ENCODE data around the gene C19orf38. TPM values are rescaled to one million over a fixed set of nuclear protein-coding genes. Genes with fewer than 3 reads are reported as not detected.

Gene C19orf38
- total RNA-seq, 2 experiments from 2014 or later: 5.2 to 7.5 TPM

DNA sequence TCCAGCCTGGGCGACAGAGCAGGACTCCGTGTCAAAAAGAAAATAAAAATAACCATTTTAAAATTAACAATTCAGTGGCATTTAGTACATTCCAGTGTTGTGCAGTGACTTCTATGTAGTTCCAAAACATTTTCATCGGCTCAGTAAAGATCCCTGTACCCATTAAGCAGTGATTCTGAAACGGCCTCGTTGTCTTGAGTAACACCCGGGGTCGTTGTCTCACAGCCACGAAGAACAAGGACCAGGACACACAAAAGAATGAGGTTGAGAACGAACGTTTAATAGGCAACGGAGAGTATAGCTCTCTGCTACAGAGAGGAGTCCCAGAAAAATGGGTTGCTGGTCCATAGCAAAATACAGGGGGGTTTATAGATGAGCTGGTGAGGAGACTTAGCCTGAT, 9.8 kb upstream of the C19orf38 start:
- H3K4me3 ChIP-seq (ENCODE audit: low read depth, low read length, poor library complexity, severe bottlenecking): no peak overlapping the region
- H3K9me3 ChIP-seq (ENCODE audit: low read length): no peaks in the 10 kb centered on the region; the same call in 1 of the 2 replicates
- no peak overlapping the region for H2AFZ ChIP-seq (ENCODE audit: low read length)
- H3K4me2 ChIP-seq (ENCODE audit: low read length): peak overlapping the region; percentile 26; the same call in 1 of the 2 replicates
- intact Hi-C loops (cut with micrococcal nuclease; ENCODE audit: unreplicated experiment): loop anchor here (5.0 kb wide), 1 partner anchor 271 kb away; the partner anchor contains the start of genes CDKN2D and KRI1
- H3K36me3 ChIP-seq (ENCODE audit: insufficient read depth, low read length): peaks cover 9% of the 10 kb centered on the region
- POLR2A ChIA-PET: interaction anchor here (0.6 kb wide), 1 partner anchor 15 kb away, joined by 4 read pairs; no protein-coding TSS in a partner anchor
- no peaks in the 10 kb centered on the region for H3K9me2 ChIP-seq (ENCODE audit: insufficient read depth, low read length)
- no peak for DNase-seq (ENCODE audit: low spot score)
- no peak overlapping the region for H3K27ac ChIP-seq (ENCODE audit: low read depth, low read length, poor library complexity, severe bottlenecking)
- CTCF ChIA-PET (ENCODE audit: unreplicated experiment): no interaction called here
- H3K79me2 ChIP-seq (ENCODE audit: insufficient read depth, low read depth, low read length): no peaks in the 10 kb centered on the region; the same call in 1 of the 2 replicates
- BruUV-seq (replicated peaks): no TSS peak
- H4K20me1 ChIP-seq (ENCODE audit: insufficient read depth, low read length): no peaks in the 10 kb centered on the region
- TF ChIP-seq, protein P1, sequence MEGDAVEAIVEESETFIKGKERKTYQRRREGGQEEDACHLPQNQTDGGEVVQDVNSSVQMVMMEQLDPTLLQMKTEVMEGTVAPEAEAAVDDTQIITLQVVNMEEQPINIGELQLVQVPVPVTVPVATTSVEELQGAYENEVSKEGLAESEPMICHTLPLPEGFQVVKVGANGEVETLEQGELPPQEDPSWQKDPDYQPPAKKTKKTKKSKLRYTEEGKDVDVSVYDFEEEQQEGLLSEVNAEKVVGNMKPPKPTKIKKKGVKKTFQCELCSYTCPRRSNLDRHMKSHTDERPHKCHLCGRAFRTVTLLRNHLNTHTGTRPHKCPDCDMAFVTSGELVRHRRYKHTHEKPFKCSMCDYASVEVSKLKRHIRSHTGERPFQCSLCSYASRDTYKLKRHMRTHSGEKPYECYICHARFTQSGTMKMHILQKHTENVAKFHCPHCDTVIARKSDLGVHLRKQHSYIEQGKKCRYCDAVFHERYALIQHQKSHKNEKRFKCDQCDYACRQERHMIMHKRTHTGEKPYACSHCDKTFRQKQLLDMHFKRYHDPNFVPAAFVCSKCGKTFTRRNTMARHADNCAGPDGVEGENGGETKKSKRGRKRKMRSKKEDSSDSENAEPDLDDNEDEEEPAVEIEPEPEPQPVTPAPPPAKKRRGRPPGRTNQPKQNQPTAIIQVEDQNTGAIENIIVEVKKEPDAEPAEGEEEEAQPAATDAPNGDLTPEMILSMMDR (conservative IDR thresholded peaks at IDR 0.05; ENCODE audit: low read length): no peak
- no peak for TF ChIP-seq EZH2phosphoT487 (IDR thresholded peaks at IDR 0.05; ENCODE audit: borderline replicate concordance, low read depth, low read length)
- H3K4me1 ChIP-seq (ENCODE audit: insufficient read depth, low read length, poor library complexity, severe bottlenecking): peaks cover 26% of the 10 kb centered on the region

DNA sequence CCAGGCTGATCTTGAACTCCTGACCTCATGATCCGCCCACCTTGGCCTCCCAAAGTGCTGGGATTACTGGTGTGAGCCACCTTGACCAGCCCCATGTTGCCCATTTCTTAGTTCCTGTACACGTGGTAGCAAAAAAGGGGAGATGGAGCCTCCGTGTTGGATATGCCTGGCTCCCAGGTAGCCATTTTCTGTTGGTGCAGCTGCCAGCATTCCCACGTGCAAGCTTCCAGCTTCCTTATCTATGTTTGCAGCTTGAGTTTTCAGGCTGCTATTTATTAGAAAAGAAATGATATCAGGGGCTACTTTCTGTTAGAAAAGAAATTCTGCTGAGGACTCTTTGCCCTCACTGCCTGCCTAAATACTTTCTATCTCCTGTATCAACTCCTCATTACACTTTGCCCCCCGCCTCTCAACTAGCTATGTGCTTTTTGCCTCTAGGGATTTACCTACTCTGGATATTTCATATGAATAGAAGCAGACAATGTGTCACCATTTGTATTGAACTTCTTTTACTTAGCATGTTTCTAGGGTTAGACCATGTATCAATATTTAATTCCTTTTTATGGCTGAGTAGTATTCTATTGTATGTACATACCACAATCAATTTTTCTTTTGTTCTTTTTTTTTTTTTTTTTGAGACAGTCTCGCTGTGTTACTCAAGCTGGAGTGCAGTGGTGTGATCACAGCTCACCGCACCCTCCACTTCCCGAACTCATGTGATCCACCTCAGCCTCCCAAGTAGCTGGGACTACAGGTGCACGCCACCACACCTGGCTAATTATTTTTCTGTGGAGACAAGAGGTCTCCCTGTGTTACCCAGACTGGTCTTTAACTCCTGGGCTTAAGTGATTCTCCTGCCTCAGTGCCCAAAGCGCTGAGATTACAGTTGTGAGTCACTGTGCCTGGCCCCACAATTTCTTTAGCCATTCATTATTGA, 8.8 kb upstream of the C19orf38 start:
- Histone ChIP-seq H3K9me2 (ENCODE audit: insufficient read depth, low read length) (no peaks in the 10 kb centered on the region), H3K9me3 (ENCODE audit: low read length) (no peaks in the 10 kb centered on the region; the same call in 1 of the 2 replicates), H3K4me1 (ENCODE audit: insufficient read depth, low read length, poor library complexity, severe bottlenecking) (peaks cover 26% of the 10 kb centered on the region), H3K4me2 (ENCODE audit: low read length) (no peak overlapping the region), H3K79me2 (ENCODE audit: insufficient read depth, low read depth, low read length) (no peaks in the 10 kb centered on the region; the same call in 1 of the 2 replicates), H4K20me1 (ENCODE audit: insufficient read depth, low read length) (no peaks in the 10 kb centered on the region), H2AFZ (ENCODE audit: low read length) (no peak overlapping the region), H3K4me3 (ENCODE audit: low read depth, low read length, poor library complexity, severe bottlenecking) (no peak overlapping the region), H3K27ac (ENCODE audit: low read depth, low read length, poor library complexity, severe bottlenecking) (no peak overlapping the region), H3K36me3 (ENCODE audit: insufficient read depth, low read length) (peaks cover 6% of the 10 kb centered on the region)
- BruUV-seq (replicated peaks): no TSS peak
- DNase-seq (ENCODE audit: low spot score): no peak
- intact Hi-C loops (cut with micrococcal nuclease; ENCODE audit: unreplicated experiment): loop anchor here (5.0 kb wide), 1 partner anchor 272 kb away; the partner anchor contains the start of genes CDKN2D and KRI1
- POLR2A ChIA-PET: interaction anchor here (0.6 to 0.7 kb wide), 2 partner anchors 14 to 23 kb away, joined by 3 to 4 read pairs; no protein-coding TSS in a partner anchor
- CTCF ChIA-PET (ENCODE audit: unreplicated experiment): no interaction called here
- TF ChIP-seq, protein P1 (conservative IDR thresholded peaks at IDR 0.05; ENCODE audit: low read length): no peak
- TF ChIP-seq EZH2phosphoT487 (IDR thresholded peaks at IDR 0.05; ENCODE audit: borderline replicate concordance, low read depth, low read length): no peak

All from OCI-LY7 (cell line).